ENCODE measurements around the gene GALT. TPM values are rescaled to one million over a fixed set of nuclear protein-coding genes. Genes with fewer than 3 reads are reported as not detected.

The GALT gene
- total and polyA plus RNA-seq, 2 experiments from 2014 or later, result 121 to 148 TPM

- DNase-seq (ENCODE audit: low read depth in 1 of 2, low spot score in 1 of 2), result peak; percentile 73 to 77
- peaks cover 26% of the 10 kb centered on the region for H3K27me3 ChIP-seq
- H3K27ac ChIP-seq, result no peak overlapping the region
- peaks cover 5% of the 10 kb centered on the region for H3K4me1 ChIP-seq (ENCODE audit: low read depth)
- no peaks in the 10 kb centered on the region for H3K9me3 ChIP-seq (ENCODE audit: low read depth)
- TF ChIP-seq CTCF (IDR thresholded peaks at IDR 0.05; ENCODE audit: low read depth, low read length), result peak; percentile 85
- no peak overlapping the region for H3K4me3 ChIP-seq
- H3K36me3 ChIP-seq, result peaks cover 3% of the 10 kb centered on the region
Observed at GRCh38 chr9:34633851-34634550, 12.5 kb upstream of the GALT start.

- Histone ChIP-seq H3K27me3 (peaks cover 19% of the 10 kb centered on the region), H3K36me3 (peaks cover 3% of the 10 kb centered on the region), H3K4me3 (no peak overlapping the region), H3K9me3 (ENCODE audit: low read depth) (no peaks in the 10 kb centered on the region), H3K27ac (no peak overlapping the region), H3K4me1 (ENCODE audit: low read depth) (peaks cover 5% of the 10 kb centered on the region)
- no peak for TF ChIP-seq CTCF (IDR thresholded peaks at IDR 0.05; ENCODE audit: low read depth, low read length)
- no peak for DNase-seq (ENCODE audit: low read depth in 1 of 2, low spot score in 1 of 2)
Observed at GRCh38 chr9:34634551-34635248, 11.8 kb upstream of the GALT start.

GRCh38 chr9:34635556-34635955, 10.9 kb upstream of the GALT start:
- peaks cover 5% of the 10 kb centered on the region for H3K4me1 ChIP-seq (ENCODE audit: low read depth)
- no peak overlapping the region for H3K4me3 ChIP-seq
- peaks cover 3% of the 10 kb centered on the region for H3K36me3 ChIP-seq
- H3K27me3 ChIP-seq, result peaks cover 10% of the 10 kb centered on the region
- DNase-seq (ENCODE audit: low read depth in 1 of 2, low spot score in 1 of 2), result no peak
- no peak overlapping the region for H3K27ac ChIP-seq
- no peaks in the 10 kb centered on the region for H3K9me3 ChIP-seq (ENCODE audit: low read depth)
- TF ChIP-seq CTCF (IDR thresholded peaks at IDR 0.05; ENCODE audit: low read depth, low read length), result no peak

GRCh38 chr9:34636791-34637355, 9.6 kb upstream of the GALT start:
- peaks cover 3% of the 10 kb centered on the region for H3K36me3 ChIP-seq
- H3K9me3 ChIP-seq (ENCODE audit: low read depth), result no peaks in the 10 kb centered on the region
- H3K27me3 ChIP-seq, result no peaks in the 10 kb centered on the region
- peak in 1 of 2 donors; percentile 49 for DNase-seq (ENCODE audit: low read depth in 1 of 2, low spot score in 1 of 2)
- TF ChIP-seq CTCF (IDR thresholded peaks at IDR 0.05; ENCODE audit: low read depth, low read length), result no peak
- H3K4me3 ChIP-seq, result peak overlapping the region; percentile 43
- peaks cover 5% of the 10 kb centered on the region for H3K4me1 ChIP-seq (ENCODE audit: low read depth)
- no peak overlapping the region for H3K27ac ChIP-seq

GRCh38 chr9:34637356-34638137, 8.9 kb upstream of the GALT start, which contains the start of gene SIGMAR1:
TSS of gene SIGMAR1 (minus strand) at chr9:34637787. CDS start at chr9:34637697, 90 bp downstream.
- H3K9me3 ChIP-seq (ENCODE audit: low read depth), result no peaks in the 10 kb centered on the region
- peaks cover 3% of the 10 kb centered on the region for H3K36me3 ChIP-seq
- no peak within 1 kb of the TSS for H3K27ac ChIP-seq
- no peak for TF ChIP-seq CTCF (IDR thresholded peaks at IDR 0.05; ENCODE audit: low read depth, low read length)
- H3K27me3 ChIP-seq, result no peaks in the 10 kb centered on the region
- peak within 1 kb of the TSS; percentile 43 for H3K4me3 ChIP-seq
- DNase-seq (ENCODE audit: low read depth in 1 of 2, low spot score in 1 of 2), result peak; percentile 94 to 96
- H3K4me1 ChIP-seq (ENCODE audit: low read depth), result peaks cover 5% of the 10 kb centered on the region

Measured in cardiac muscle cell (in vitro differentiated cells and primary cell).